B cell (primary cell): ENCODE data around the gene LAMC2.

ENCODE experiments used
- EZH2 ChIP-seq: IDR thresholded peaks from 2 replicates; pipeline ENCODE4 v1.6.1; 2012; ENCODE audit warnings: borderline replicate concordance, low read depth, mild to moderate bottlenecking, moderate library complexity, low read length; ENCODE audit not compliant: insufficient read depth, poor library complexity, severe bottlenecking
- TF ChIP-seq, protein P1 (sequence below): fragments of 200-600 bp; IDR thresholded peaks from one replicate; pipeline ENCODE4 v1.8.0; 2022; ENCODE audit warnings: antibody characterized with exemption, mild to moderate bottlenecking

DNA sequence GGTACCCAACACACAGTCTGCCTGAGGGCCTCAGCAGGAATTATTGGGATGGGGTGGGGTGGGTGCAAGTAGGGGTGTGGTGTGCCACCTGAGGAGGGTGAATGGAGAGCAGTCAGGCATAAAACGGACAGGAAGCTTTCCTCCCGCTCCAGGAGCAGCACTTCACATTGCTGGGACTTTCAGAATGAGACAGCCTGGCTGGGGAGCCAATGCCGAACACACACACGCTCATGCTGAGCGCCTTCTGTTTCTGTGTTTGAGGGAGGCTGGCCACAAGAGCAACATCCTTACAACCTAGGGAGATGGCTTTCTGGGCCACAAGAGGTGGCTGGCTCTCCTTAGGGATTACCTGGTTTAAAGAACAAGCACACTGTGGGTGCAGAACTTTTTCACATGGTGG, 98.0 kb downstream of the LAMC2 start:
- TF ChIP-seq, protein P1, sequence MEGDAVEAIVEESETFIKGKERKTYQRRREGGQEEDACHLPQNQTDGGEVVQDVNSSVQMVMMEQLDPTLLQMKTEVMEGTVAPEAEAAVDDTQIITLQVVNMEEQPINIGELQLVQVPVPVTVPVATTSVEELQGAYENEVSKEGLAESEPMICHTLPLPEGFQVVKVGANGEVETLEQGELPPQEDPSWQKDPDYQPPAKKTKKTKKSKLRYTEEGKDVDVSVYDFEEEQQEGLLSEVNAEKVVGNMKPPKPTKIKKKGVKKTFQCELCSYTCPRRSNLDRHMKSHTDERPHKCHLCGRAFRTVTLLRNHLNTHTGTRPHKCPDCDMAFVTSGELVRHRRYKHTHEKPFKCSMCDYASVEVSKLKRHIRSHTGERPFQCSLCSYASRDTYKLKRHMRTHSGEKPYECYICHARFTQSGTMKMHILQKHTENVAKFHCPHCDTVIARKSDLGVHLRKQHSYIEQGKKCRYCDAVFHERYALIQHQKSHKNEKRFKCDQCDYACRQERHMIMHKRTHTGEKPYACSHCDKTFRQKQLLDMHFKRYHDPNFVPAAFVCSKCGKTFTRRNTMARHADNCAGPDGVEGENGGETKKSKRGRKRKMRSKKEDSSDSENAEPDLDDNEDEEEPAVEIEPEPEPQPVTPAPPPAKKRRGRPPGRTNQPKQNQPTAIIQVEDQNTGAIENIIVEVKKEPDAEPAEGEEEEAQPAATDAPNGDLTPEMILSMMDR: no peak
- TF ChIP-seq EZH2: no peak
